GM10248 (cell line): ENCODE measurements around the gene CD8A.
A peak's percentile ranks its signal among the peaks of the same experiment; 100 is the strongest.

Source experiments
- CTCF ChIA-PET: fragments of 300-600 bp; sonication (Branson Sonifier 250); formaldehyde crosslinking; extraction: SDS; loops from one replicate; lab custom pipeline; 2021; ENCODE audit warnings: antibody characterized with exemption; lab: Yijun Ruan, JAX
- POLR2A ChIA-PET: fragments of 350-650 bp; sonication (Branson Sonifier 250); formaldehyde crosslinking; extraction: SDS; loops from one replicate; lab custom pipeline; 2020; ENCODE audit warnings: antibody characterized with exemption; lab: Yijun Ruan, JAX
- DNase-seq: peaks from one replicate; pipeline ENCODE4 v3.0.0; 2012; ENCODE audit errors: extremely low spot score
- CTCF ChIP-seq: IDR thresholded peaks from 2 replicates; pipeline ENCODE4 v1.5.1; 2012; ENCODE audit warnings: mild to moderate bottlenecking, low read depth; ENCODE audit errors: extremely low read depth, missing control alignments, control extremely low read depth

CD8A gene

GRCh38 chr2:86758405-86758804 lies 32.3 kb downstream of the CD8A start:
- CTCF ChIA-PET = no interaction called here
- TF ChIP-seq CTCF = no peak
- POLR2A ChIA-PET = no interaction called here
- DNase-seq = no peak

DNA sequence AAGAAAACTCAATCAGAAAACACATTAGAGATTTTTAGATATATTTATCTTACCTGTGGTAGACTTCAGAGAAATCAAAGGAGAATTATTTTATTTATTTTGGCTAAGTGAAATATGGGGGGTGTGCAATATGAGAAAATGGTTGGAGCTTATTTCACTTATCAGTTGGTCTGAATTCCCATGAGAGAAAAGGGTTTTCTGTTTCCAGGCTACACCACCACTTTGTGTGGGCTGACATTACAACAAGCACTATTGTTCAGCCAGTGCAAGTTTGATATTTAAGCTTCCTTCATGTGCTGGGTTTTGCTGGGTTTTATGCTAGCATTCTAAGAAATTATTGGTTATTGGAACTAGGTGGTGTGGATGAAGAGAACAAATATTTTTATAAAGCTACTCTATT lies 37.1 kb downstream of the CD8A start:
- TF ChIP-seq CTCF = no peak
- ChIA-PET CTCF (interaction anchor here (0.9 to 7.3 kb wide), 7 partner anchors 8 to 533 kb away, joined by 3 to 57 read pairs (median 4); no protein-coding TSS in a partner anchor), POLR2A (no interaction called here)
- DNase-seq = no peak

- CTCF ChIA-PET = interaction anchor here (1.5 to 7.3 kb wide), 3 partner anchors 12 to 532 kb away, joined by 3 to 57 read pairs (median 6); no protein-coding TSS in a partner anchor
- TF ChIP-seq CTCF = no peak
- POLR2A ChIA-PET = no interaction called here
- DNase-seq = no peak
Measured at GRCh38 chr2:86752934-86753333, 37.8 kb downstream of the CD8A start.

DNA sequence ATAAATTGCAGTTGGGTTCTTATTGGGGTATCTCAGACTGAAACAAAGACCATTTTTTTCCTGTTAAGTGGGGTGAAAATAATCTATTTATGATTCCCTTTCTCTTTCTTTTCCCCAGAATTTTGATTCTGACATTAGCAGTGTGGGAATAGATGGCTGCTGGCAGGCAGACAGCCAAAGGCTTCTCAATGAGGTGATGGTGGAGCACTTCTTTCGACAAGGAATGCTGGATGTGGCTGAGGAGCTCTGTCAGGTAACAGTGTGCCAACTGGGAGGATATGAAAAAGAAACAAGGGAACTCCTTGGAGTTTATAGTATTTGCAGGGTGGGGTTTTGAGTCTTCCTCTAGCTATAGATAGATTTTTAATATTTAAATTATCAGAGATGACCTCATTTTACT lies 38.9 kb downstream of the CD8A start:
- ChIA-PET CTCF (interaction anchor here (1.0 to 7.3 kb wide), 2 partner anchors 10 to 14 kb away, joined by 3 to 57 read pairs; no protein-coding TSS in a partner anchor), POLR2A (no interaction called here)
- no peak for TF ChIP-seq CTCF
- no peak for DNase-seq

DNA sequence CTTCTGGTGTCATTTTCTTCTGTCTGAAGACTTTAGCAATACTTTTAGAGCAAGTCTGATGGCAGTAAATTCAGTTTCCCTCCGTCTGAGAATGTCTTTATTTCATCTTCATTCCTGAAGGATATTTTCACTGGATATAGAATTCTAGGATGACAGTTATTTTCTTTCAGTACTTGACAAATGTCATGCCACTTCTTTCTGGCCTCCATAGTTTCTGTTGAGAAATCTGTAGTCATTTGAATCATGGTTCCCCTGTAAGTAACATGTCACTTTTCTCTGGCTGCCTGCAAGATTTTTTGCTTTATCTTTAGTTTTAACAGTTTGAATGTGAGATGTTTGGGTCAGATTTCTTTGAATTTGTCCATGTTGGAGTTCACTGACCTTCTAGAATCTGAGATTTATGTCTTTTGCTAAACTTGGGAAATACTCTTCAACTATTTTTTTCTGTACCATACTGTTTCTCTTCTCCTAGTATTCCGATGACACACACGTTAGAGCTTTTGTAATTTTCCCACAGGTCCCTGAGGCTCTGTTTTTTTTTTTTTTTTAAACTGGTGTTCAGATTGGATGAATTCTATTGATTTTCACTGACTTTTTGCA lies 40.4 kb downstream of the CD8A start:
- ChIA-PET POLR2A (no interaction called here), CTCF (interaction anchor here (7.3 kb wide), 1 partner anchor 15 kb away, joined by 57 read pairs; no protein-coding TSS in a partner anchor)
- no peak for DNase-seq
- TF ChIP-seq CTCF = no peak

DNA sequence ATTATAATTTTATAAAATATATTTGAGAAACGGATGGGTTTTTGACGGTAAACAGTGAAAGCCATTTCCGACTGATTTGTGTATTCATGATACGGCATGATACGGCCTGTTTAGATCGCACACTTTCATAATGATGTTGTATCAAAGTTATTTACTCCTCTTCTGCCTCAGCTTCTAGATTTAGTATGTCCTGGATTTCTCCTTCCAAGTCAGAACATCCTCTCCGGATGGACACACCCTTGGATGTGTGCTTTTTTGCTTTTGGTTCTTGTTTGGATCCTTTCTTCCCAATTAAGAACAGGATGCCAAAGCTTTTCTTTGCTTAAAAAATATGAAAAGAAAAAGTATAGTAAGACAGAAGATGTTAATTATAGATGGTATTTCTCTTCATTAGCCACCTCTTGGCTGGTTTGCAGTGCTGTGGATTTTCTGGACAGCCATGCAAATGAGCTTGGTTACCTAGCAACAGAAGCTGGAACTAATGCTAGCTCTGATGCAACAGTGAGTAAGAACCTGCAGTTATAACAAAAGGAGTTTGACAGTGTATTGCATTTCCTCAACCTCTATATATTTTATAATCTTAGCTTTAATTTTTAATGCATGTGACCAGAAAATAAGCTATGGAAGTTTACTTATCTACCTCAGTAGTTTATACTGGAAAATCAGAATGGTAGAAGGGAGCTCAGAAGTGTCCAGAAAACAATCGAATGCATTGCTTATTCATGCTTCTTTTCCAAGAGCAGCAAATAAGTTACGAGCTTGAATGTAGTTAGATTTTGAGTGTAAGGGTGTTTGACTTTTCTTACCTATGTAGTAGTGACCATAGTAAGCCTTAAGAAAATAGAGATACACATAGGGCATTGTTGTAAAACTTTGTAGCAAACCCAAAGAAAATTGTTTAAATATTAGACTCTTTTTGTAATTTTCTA lies 42.7 kb downstream of the CD8A start:
- POLR2A ChIA-PET = interaction anchor here (0.5 kb wide), 1 partner anchor 618 kb away, joined by 3 read pairs; no protein-coding TSS in a partner anchor
- TF ChIP-seq CTCF = no peak

More for the DNA sequence above, 42.7 kb downstream of the CD8A start:
- peak; percentile 18 for DNase-seq
- CTCF ChIA-PET = interaction anchor here (0.7 to 1.8 kb wide), 6 partner anchors 13 to 20 kb away, joined by 3 to 9 read pairs (median 4); no protein-coding TSS in a partner anchor
